Dedifferentiated amniotic fluid mesenchymal stem cell (primary cell): ENCODE data around the gene RUBCNL.

Experiments
- DNase-seq: peaks from one replicate; pipeline ENCODE4 v3.0.0-alpha.2; 2016; ENCODE audit errors: extremely low spot score

RUBCNL gene

DNA sequence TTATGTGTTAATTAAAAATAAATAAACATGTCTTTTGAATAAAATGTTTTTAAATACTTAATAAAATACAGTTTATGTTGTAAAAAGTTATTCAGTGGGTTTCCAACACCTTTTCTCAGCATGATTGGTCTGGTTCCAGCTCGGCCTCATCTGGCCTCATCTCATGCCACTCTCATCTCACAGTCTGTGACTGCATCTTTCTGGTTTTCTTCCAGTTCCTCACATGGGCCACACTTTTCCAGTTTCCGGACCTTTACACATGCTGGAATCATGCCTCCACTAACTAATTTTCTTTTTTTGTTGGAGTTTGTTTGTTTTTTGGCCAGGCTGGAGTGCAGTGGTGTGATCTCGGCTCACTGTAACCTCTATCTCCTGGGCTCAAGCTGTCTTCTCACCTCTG lies 82.5 kb downstream of the RUBCNL start:
- no peak for DNase-seq

GRCh38 chr13:46303742-46304385 lies 83.2 kb downstream of the RUBCNL start:
- DNase-seq = no peak

DNA sequence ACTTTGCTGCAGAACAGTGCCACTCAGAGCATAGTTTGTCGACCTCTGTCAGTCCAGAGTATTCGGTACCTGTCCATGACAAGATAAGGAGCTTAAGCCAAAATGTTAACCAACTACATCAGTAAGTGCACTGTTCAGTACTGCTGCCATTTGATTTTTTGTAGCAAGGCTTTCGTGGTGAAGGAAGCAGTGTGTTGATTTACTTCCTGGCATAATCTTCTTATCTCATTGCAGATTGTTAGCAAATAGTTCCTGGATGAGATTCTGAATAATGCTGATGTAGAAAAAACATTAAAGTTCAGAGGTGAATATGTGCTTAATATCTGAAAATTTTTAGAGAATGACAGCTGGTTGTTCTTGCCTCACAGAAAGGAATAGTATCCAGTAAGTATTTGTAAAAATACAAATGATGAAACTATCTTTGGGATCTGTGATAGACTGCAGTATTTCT lies 89.7 kb downstream of the RUBCNL start:
- peak; percentile 16 for DNase-seq

DNA sequence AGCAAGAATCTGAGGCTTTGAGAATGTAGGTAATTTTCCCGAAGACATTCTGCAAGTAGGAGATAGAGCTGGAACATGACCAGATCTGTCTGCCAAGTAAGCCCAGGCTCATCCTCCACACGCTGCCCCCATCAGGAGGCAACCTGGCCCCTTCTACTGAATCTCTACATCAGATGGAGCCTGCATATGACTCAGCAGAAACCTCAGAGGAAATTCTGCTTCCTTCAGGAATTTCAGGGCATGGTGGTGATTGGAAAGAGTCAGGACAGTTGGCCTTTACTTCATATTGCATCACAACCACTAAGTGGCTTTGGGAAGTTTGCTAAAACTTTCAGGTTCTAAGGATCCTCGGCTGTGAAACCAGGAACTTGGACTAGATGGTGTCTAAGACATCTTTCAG lies 90.1 kb downstream of the RUBCNL start:
- peak; percentile 86 for DNase-seq

GRCh38 chr13:46296115-46296822 lies 90.8 kb downstream of the RUBCNL start:
- peak; percentile 98 for DNase-seq

- DNase-seq = no peak
Measured at GRCh38 chr13:46295491-46296114, 91.4 kb downstream of the RUBCNL start.

GRCh38 chr13:46293436-46293835 lies 93.6 kb downstream of the RUBCNL start:
- DNase-seq = no peak
